B cell (primary cell): ENCODE measurements around the gene BID. TPM values are rescaled to one million over a fixed set of nuclear protein-coding genes. Genes with fewer than 3 reads are reported as not detected.

Source experiments
- ATAC-seq: fragments of 200-7000 bp; cut with Tn5 transposase; one replicate; pipeline ENCODE4 v1.10.0; 2021; ENCODE audit warnings: low read depth, mild to moderate bottlenecking, moderate number of reproducible peaks, moderate library complexity
- CTCF ChIA-PET: fragments of 350-600 bp; sonication (Branson Sonifier 250); formaldehyde crosslinking; loops from one replicate; lab custom pipeline; 2021; ENCODE audit warnings: antibody characterized with exemption, inconsistent platforms; lab: Charles Lee
- POLR2A ChIA-PET: fragments of 350-600 bp; sonication (Branson Sonifier 250); formaldehyde crosslinking; loops from one replicate; lab custom pipeline; 2021; ENCODE audit warnings: antibody characterized with exemption; lab: Charles Lee
- DNase-seq: peaks from one replicate; pipeline ENCODE4 v3.0.0; 2013
- H2AFZ ChIP-seq: 2 replicates; pipeline ENCODE4 v1.6.1; 2012; ENCODE audit warnings: mild to moderate bottlenecking, low read depth, low read length; ENCODE audit not compliant: insufficient read depth, poor library complexity, severe bottlenecking
- H3K27ac ChIP-seq, 2 donors: 1 replicate in 1 of 2; 2 replicates in 1 of 2; pipeline ENCODE4 v1.5.1; 2012 to 2013; ENCODE audit warnings: low read length in 2 of 2, mild to moderate bottlenecking in 2 of 2, moderate library complexity in 1 of 2
- H3K27me3 ChIP-seq, 4 experiments: fragments of 200-600 bp in 1 of 4; sonication (generic) in 1 of 4; replicated peaks in 1 of 4; 1 replicate in 2 of 4; 2 replicates in 2 of 4; pipeline versions ENCODE4 v1.6.1 to v1.7.0; 2013 to 2016; ENCODE audit warnings: low read length in 3 of 4, mild to moderate bottlenecking in 2 of 4, mixed read lengths in 1 of 4, moderate library complexity in 1 of 4; ENCODE audit not compliant: insufficient read depth in 4 of 4, control insufficient read depth in 3 of 4; ENCODE audit errors: control extremely low read depth in 1 of 4
- H3K36me3 ChIP-seq, 2 experiments: replicated peaks in 1 of 2; 1 replicate in 1 of 2; 2 replicates in 1 of 2; pipeline versions ENCODE4 v1.6.1 to v1.7.1; 2013; ENCODE audit warnings: low read length in 1 of 2; ENCODE audit not compliant: insufficient read depth in 2 of 2, control insufficient read depth in 1 of 2; ENCODE audit errors: control extremely low read depth in 1 of 2, extremely low read depth in 1 of 2
- H3K4me1 ChIP-seq, 2 donors: fragments of 200-600 bp in 1 of 2; sonication (generic) in 1 of 2; 1 replicate in 1 of 2; 2 replicates in 1 of 2; pipeline versions ENCODE4 v1.5.1 to v1.6.1; 2013 to 2017; ENCODE audit warnings: low read length in 2 of 2; ENCODE audit not compliant: control insufficient read depth in 2 of 2, insufficient read depth in 2 of 2
- H3K4me2 ChIP-seq: replicated peaks from 2 replicates; pipeline ENCODE3; 2012; ENCODE audit warnings: mild to moderate bottlenecking, low read depth, low read length; ENCODE audit not compliant: poor library complexity, severe bottlenecking
- H3K4me3 ChIP-seq, 5 experiments: fragments of 200-600 bp in 1 of 5; sonication (generic) in 1 of 5; 1 replicate in 3 of 5; 2 replicates in 2 of 5; pipeline versions ENCODE4 v1.5.1 to v1.7.0; 2011 to 2016; ENCODE audit warnings: low read length in 4 of 5, mild to moderate bottlenecking in 4 of 5, low read depth in 2 of 5, control low read depth in 1 of 5, moderate library complexity in 1 of 5; ENCODE audit not compliant: insufficient read depth in 1 of 5; ENCODE audit errors: control extremely low read depth in 1 of 5, extremely low read depth in 1 of 5
- H3K79me2 ChIP-seq: fragments of 200-600 bp; sonication (generic); one replicate; pipeline ENCODE4 v1.6.0; 2016; ENCODE audit warnings: low read length; ENCODE audit not compliant: control insufficient read depth, insufficient read depth
- H3K9ac ChIP-seq: fragments of 200-600 bp; sonication (generic); 2 replicates; pipeline ENCODE4 v1.6.1; 2017; ENCODE audit warnings: mild to moderate bottlenecking, low read length, moderate library complexity
- H3K9me3 ChIP-seq, 3 donors: one replicate each; pipeline versions ENCODE4 v1.6.1 to v1.7.1; 2013; ENCODE audit warnings: low read length in 2 of 3; ENCODE audit not compliant: control insufficient read depth in 2 of 3, insufficient read depth in 1 of 3; ENCODE audit errors: control extremely low read depth in 1 of 3
- H4K20me1 ChIP-seq: 2 replicates; pipeline ENCODE4 v1.6.0; 2012; ENCODE audit warnings: mild to moderate bottlenecking, low read length; ENCODE audit not compliant: insufficient read depth, control insufficient read depth, poor library complexity, severe bottlenecking
- H3K27ac Mint-ChIP-seq: one replicate; pipeline ENCODE4 v1.8.0; 2021; ENCODE audit warnings: mixed read lengths
- H3K27me3 Mint-ChIP-seq: one replicate; pipeline ENCODE4 v1.8.0; 2021; ENCODE audit warnings: mixed read lengths
- H3K4me1 Mint-ChIP-seq: one replicate; pipeline ENCODE4 v1.8.0; 2021; ENCODE audit warnings: mixed read lengths
- H3K4me3 Mint-ChIP-seq: one replicate; pipeline ENCODE4 v1.8.0; 2021; ENCODE audit warnings: mixed read lengths
- H3K9me3 Mint-ChIP-seq: one replicate; pipeline ENCODE4 v1.8.0; 2022; ENCODE audit warnings: mixed read lengths; ENCODE audit not compliant: insufficient read depth
- CTCF ChIP-seq: fragments of 200-600 bp; IDR thresholded peaks from one replicate; pipeline ENCODE4 v1.8.0; 2022; ENCODE audit warnings: antibody characterized with exemption, mild to moderate bottlenecking
- EZH2 ChIP-seq: IDR thresholded peaks from 2 replicates; pipeline ENCODE4 v1.6.1; 2012; ENCODE audit warnings: borderline replicate concordance, low read depth, mild to moderate bottlenecking, moderate library complexity, low read length; ENCODE audit not compliant: insufficient read depth, poor library complexity, severe bottlenecking
- WGBS: methylation state at CpG from one replicate; pipeline ENCODE4 v1.1.5; 2013; ENCODE audit warnings: missing lambda C conversion rate; ENCODE audit not compliant: insufficient coverage; 5-methylcytosine and 5-hydroxymethylcytosine counted together
- intact Hi-C: fragments of 100-400 bp; cut with micrococcal nuclease; formaldehyde crosslinking; loops from one replicate; pipeline ENCODE4 v1.10.0; 2022
- polyA plus RNA-seq: library from polyadenylated mRNA; depleted of rRNA; stranded (reverse); fragments of >200 nt; gene quantifications from 2 replicates; pipeline ENCODE4 v1.2.3, GENCODE V29; 2012
- total RNA-seq, 2 donors: library from RNA; stranded (reverse); fragments of 120-200 nt in 1 of 2; gene quantifications; 1 replicate in 1 of 2; 2 replicates in 1 of 2; pipeline versions ENCODE4 v1.2.3 to v1.2.4, GENCODE V29; 2013 to 2022

BID gene
- total and polyA plus RNA-seq, 2 donors (not counting 1 experiment from before 2014, with no cell fraction given), result 17.5 to 23.3 TPM

GRCh38 chr22:17749605-17750395 lies 24.5 kb downstream of the BID start:
- no peaks in the 10 kb centered on the region for H3K9me3 Mint-ChIP-seq
- no peak overlapping the region for H2AFZ ChIP-seq
- CTCF ChIA-PET, result no interaction called here
- H3K27me3 ChIP-seq, result no peaks in the 10 kb centered on the region
- peaks cover 0 to 2% of the 10 kb centered on the region in 2 experiments for H3K36me3 ChIP-seq
- peaks cover 48% of the 10 kb centered on the region for H3K79me2 ChIP-seq
- peaks cover 13% of the 10 kb centered on the region for H4K20me1 ChIP-seq
- TF ChIP-seq CTCF, result no peak
- no peak for TF ChIP-seq EZH2
- H3K4me3 Mint-ChIP-seq, result no peak overlapping the region
- no peak overlapping the region for H3K4me3 ChIP-seq
- H3K4me2 ChIP-seq, result no peak overlapping the region
- POLR2A ChIA-PET, result no interaction called here
- H3K27ac ChIP-seq, result no peak overlapping the region
- DNase-seq (no peak), ATAC-seq (no peak)
- no peak overlapping the region for H3K27ac Mint-ChIP-seq
- no peaks in the 10 kb centered on the region for H3K9me3 ChIP-seq
- no peaks in the 10 kb centered on the region for H3K4me1 Mint-ChIP-seq
- intact Hi-C loops, result no loop called here
- WGBS, result 95% methylated on average over 35 of the region's 35 CpGs
- H3K27me3 Mint-ChIP-seq, result no peaks in the 10 kb centered on the region
- no peak overlapping the region for H3K9ac ChIP-seq
- no peaks in the 10 kb centered on the region for H3K4me1 ChIP-seq
